HG03066 (cell line): Measurements from ENCODE around the gene ADAMTSL3.
A peak's percentile ranks its signal among the peaks of the same experiment; 100 is the strongest.
"Not testable (repeated sequence)": the region's sequence is repeated elsewhere in the genome, so short reads cannot be mapped to it uniquely, and the experiment has no call there.

Experiments used
- ATAC-seq: cut with Tn5 transposase; IDR thresholded peaks from one replicate; pipeline ENCODE4 v1.9.1; 2021; ENCODE audit warnings: low read depth; ENCODE audit not compliant: unreplicated experiment

Gene ADAMTSL3

GRCh38 chr15:83954506-83954905 is 300.6 kb downstream of the ADAMTSL3 start:
- no peak for ATAC-seq

GRCh38 chr15:83955806-83956265 is 301.9 kb downstream of the ADAMTSL3 start:
- peak; percentile 98 for ATAC-seq

GRCh38 chr15:83956887-83957286 is 303.0 kb downstream of the ADAMTSL3 start:
- no peak for ATAC-seq

- no peak for ATAC-seq
Observed at GRCh38 chr15:83959477-83959876, 305.6 kb downstream of the ADAMTSL3 start.

- no peak for ATAC-seq
Observed at GRCh38 chr15:83960192-83960829, 306.4 kb downstream of the ADAMTSL3 start.

- no peak for ATAC-seq
Observed at GRCh38 chr15:83961311-83961710, 307.4 kb downstream of the ADAMTSL3 start.

GRCh38 chr15:83964967-83965366 is 311.0 kb downstream of the ADAMTSL3 start:
- ATAC-seq: not testable (repeated sequence)

GRCh38 chr15:83970295-83970890 is 316.5 kb downstream of the ADAMTSL3 start:
- no peak for ATAC-seq

- ATAC-seq: no peak
Observed at GRCh38 chr15:83971992-83972391, 318.1 kb downstream of the ADAMTSL3 start.

GRCh38 chr15:83973816-83974215 is 319.9 kb downstream of the ADAMTSL3 start:
- no peak for ATAC-seq

- no peak for ATAC-seq
Observed at GRCh38 chr15:83977992-83978391, 324.1 kb downstream of the ADAMTSL3 start.

GRCh38 chr15:83978588-83978987 is 324.7 kb downstream of the ADAMTSL3 start:
- no peak for ATAC-seq

- no peak for ATAC-seq
Observed at GRCh38 chr15:83980637-83981036, 326.7 kb downstream of the ADAMTSL3 start.

GRCh38 chr15:83982748-83983147 is 328.8 kb downstream of the ADAMTSL3 start:
- ATAC-seq: no peak

- ATAC-seq: peak; percentile 83
Observed at GRCh38 chr15:83983634-83984458, 329.9 kb downstream of the ADAMTSL3 start.

- ATAC-seq: no peak
Observed at GRCh38 chr15:83984601-83985000, 330.7 kb downstream of the ADAMTSL3 start.

- ATAC-seq: no peak
Observed at GRCh38 chr15:83991163-83991562, 337.2 kb downstream of the ADAMTSL3 start.

- ATAC-seq: peak; percentile 82
Observed at GRCh38 chr15:83992324-83993031, 338.6 kb downstream of the ADAMTSL3 start.

- no peak for ATAC-seq
Observed at GRCh38 chr15:83993591-83993990, 339.7 kb downstream of the ADAMTSL3 start.

- no peak for ATAC-seq
Observed at GRCh38 chr15:83998486-83998885, 344.6 kb downstream of the ADAMTSL3 start.
